Prostate gland (tissue), 2 donors: Measurements from ENCODE around the gene C2orf42. TPM values are rescaled to one million over a fixed set of nuclear protein-coding genes. Genes with fewer than 3 reads are reported as not detected.
"Not testable (repeated sequence)": the region's sequence is repeated elsewhere in the genome, so short reads cannot be mapped to it uniquely, and the experiment has no call there.

Experiments used
- DNase-seq: peaks from one replicate; pipeline ENCODE4 v3.0.0-alpha.2; 2019; ENCODE audit warnings: low spot score
- H3K27ac ChIP-seq, 2 donors: fragments of 200-600 bp; sonication (generic); 2 replicates each; pipeline ENCODE4 v1.5.1; 2017 to 2019
- H3K27me3 ChIP-seq: fragments of 200-600 bp; sonication (generic); replicated peaks from 2 replicates; pipeline ENCODE4 v1.5.1; 2019; ENCODE audit not compliant: insufficient read depth
- H3K36me3 ChIP-seq, 2 donors: fragments of 200-600 bp; sonication (generic); 1 replicate in 1 of 2; 2 replicates in 1 of 2; pipeline versions ENCODE4 v1.5.1 to v1.8.1; 2017 to 2019
- H3K4me1 ChIP-seq: fragments of 200-600 bp; sonication (generic); replicated peaks from 2 replicates; pipeline ENCODE4 v1.5.1; 2019
- H3K4me3 ChIP-seq, 2 donors: fragments of 200-600 bp; sonication (generic); 2 replicates each; pipeline ENCODE4 v1.5.1; 2017 to 2019
- H3K9me3 ChIP-seq: fragments of 200-600 bp; sonication (generic); 2 replicates; pipeline ENCODE4 v1.5.1; 2017
- POLR2A ChIP-seq: fragments of 450-650 bp; IDR thresholded peaks from one replicate; pipeline ENCODE4 v1.6.1; 2016; ENCODE audit warnings: antibody characterized with exemption, mild to moderate bottlenecking
- POLR2AphosphoS5 ChIP-seq: sonication (generic); formaldehyde crosslinking; IDR thresholded peaks from one replicate; pipeline ENCODE4 v1.6.1; 2017; ENCODE audit warnings: antibody characterized with exemption
- WGBS: methylation state at CpG from one replicate; pipeline ENCODE4 v1.1.5; 2018; 5-methylcytosine and 5-hydroxymethylcytosine counted together
- intact Hi-C: fragments of 100-400 bp; cut with DNase I; formaldehyde crosslinking; loops from one replicate; pipeline ENCODE4 v1.14.2; 2022
- total RNA-seq, 2 donors: library from RNA; depleted of rRNA; stranded (reverse); fragments of >200 nt; gene quantifications; one replicate each; pipeline ENCODE4 v1.1.0, GENCODE V29; 2016
- TF ChIP-seq, protein P1 (sequence below), 4 experiments: fragments of 200-600 bp in 2 of 4; fragments of 450-650 bp in 2 of 4; sonication (generic) in 2 of 4; IDR thresholded peaks; 1 replicate in 3 of 4; 2 replicates in 1 of 4; pipeline ENCODE4 v1.5.1; 2016 to 2019; ENCODE audit warnings: antibody characterized with exemption in 4 of 4, mild to moderate bottlenecking in 2 of 4, moderate library complexity in 2 of 4

The C2orf42 gene
- total RNA-seq, 2 donors from 2014 or later, result 23.6 to 27.9 TPM

DNA sequence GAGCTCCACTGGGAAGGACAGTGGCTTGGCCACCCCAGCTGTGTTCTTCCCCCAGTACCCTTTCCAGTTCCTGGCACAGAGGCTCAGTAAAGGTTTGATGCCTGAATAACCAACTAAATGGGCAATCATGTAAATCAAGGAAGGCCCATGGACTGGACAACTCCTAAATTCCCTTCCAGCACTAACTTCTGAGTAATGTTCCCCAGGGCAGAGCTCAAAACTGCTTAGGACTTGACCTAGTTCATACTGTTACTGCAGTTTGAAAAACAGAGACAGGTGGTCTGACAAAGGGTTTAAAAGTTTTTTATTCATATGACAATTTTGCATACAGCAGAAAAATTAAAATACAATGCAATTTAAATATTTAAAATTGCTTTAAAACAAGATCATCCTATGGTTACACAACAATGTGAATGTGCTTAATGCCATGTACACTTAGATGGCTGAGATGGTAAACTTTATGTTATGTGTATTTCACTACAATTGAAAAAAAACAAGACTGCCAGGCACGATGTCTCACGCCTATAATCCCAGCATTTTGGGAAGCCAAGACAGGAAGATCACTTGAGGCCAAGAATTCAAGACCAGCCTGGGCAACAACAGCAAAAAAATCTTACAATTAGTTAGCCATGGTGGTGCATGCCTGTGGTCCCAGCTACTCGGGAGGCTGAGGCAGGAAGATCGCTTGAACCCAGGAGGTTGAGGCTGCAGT, 77.3 kb downstream of the C2orf42 start:
- intact Hi-C loops, result no loop called here
- DNase-seq, result no peak
- TF ChIP-seq POLR2AphosphoS5, result no peak
- TF ChIP-seq POLR2A, result no peak
- TF ChIP-seq, protein P1, sequence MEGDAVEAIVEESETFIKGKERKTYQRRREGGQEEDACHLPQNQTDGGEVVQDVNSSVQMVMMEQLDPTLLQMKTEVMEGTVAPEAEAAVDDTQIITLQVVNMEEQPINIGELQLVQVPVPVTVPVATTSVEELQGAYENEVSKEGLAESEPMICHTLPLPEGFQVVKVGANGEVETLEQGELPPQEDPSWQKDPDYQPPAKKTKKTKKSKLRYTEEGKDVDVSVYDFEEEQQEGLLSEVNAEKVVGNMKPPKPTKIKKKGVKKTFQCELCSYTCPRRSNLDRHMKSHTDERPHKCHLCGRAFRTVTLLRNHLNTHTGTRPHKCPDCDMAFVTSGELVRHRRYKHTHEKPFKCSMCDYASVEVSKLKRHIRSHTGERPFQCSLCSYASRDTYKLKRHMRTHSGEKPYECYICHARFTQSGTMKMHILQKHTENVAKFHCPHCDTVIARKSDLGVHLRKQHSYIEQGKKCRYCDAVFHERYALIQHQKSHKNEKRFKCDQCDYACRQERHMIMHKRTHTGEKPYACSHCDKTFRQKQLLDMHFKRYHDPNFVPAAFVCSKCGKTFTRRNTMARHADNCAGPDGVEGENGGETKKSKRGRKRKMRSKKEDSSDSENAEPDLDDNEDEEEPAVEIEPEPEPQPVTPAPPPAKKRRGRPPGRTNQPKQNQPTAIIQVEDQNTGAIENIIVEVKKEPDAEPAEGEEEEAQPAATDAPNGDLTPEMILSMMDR (IDR thresholded peaks at IDR 0.05), result no peak
- H3K4me3 ChIP-seq, result no peak overlapping the region
- H3K36me3 ChIP-seq, result no peaks in the 10 kb centered on the region
- no peaks in the 10 kb centered on the region for H3K9me3 ChIP-seq
- H3K27me3 ChIP-seq, result no peaks in the 10 kb centered on the region
- 80% methylated on average over 4 of the region's 4 CpGs for WGBS
- H3K4me1 ChIP-seq, result no peaks in the 10 kb centered on the region
- no peak overlapping the region for H3K27ac ChIP-seq

DNA sequence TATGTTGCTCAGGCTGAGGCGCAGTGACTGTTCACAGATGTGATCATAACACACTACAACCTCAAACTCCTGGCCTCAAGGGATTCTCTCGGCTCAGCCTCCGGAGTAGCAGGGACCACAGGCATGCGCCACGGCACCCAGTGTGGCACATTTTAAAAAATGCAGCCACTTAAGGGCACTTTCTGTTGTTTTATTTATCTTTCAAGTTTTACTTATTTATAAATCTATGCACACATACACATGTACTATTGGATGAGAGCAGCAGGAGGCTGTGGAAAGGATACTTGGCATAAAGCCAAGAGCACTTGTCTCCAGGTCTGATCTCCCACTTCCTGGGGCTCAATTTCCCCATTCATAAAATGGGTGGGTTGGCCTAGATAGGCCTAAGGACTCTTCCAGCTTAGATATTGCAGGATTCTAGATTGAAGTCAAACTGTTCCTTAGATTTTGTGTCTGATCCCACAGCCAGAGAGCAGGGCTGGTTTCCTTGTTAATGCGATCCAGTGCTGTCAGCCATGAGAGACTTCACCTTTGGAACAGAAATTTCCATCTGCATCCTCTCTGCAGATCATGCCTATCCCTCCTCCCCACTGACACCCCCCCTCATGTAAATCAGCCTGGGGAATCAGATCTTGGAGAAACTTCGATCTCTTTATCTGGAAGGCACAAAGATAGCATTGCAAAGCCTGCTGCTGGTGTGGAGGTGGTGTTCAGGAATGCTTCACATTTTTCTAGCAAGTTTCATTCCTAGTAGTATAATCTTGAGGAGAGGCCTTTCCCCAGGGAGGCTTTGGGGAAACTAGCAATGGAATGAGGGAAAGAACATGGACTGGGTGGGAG, 78.8 kb downstream of the C2orf42 start:
- Histone ChIP-seq H3K9me3 (no peaks in the 10 kb centered on the region), H3K4me3 (no peak overlapping the region), H3K4me1 (no peaks in the 10 kb centered on the region), H3K36me3 (no peaks in the 10 kb centered on the region), H3K27me3 (no peaks in the 10 kb centered on the region), H3K27ac (no peak overlapping the region)
- DNase-seq, result no peak
- 88% methylated on average over 7 of the region's 7 CpGs for WGBS
- no peak for TF ChIP-seq POLR2AphosphoS5
- no peak for TF ChIP-seq POLR2A
- TF ChIP-seq, protein P1 (IDR thresholded peaks at IDR 0.05), result no peak
- intact Hi-C loops, result no loop called here

DNA sequence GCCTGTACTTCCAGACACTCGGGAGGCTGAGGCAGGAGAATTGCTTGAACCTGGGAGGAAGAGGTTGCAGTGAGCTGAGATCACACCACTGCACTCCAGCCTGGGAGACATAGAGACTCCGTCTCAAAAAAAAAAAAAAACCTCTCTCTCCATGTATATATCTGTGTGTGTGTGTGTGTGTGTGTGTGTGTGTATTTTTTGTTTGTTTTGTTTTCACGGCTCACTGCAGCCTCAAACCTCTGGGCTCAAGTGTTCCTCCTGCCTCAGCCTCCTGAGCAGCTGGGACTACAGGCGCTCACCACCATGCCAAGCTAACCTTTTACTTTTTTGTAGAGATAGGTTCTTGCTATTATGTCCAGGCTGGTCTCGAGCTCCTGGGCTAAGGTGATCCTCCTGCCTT, 80.4 kb downstream of the C2orf42 start:
- H3K9me3 ChIP-seq, H3K36me3 ChIP-seq, H3K4me1 ChIP-seq, H3K4me3 ChIP-seq, H3K27me3 ChIP-seq, H3K27ac ChIP-seq, DNase-seq, intact Hi-C loops: not testable (repeated sequence)
- WGBS, result 90% methylated on average over 5 of the region's 5 CpGs

DNA sequence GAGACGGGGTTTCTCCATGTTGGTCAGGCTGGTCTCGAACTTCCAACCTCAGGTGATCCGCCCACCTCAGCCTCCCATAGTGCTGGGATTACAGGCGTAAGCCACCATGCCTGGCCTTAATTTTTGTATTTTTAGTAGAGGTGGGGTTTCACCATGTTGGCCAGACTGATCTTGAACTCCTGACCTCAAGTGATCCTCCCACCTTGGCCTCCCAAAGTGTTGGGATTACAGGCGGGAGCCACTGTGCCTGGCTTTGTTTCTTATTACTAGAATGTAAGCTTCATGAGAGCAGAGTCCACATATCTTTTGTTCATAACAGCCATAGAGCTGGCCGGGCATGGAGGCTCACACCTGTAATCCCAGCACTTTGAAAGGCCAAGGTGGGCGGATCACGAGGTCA, 84.7 kb downstream of the C2orf42 start:
- H3K4me3 ChIP-seq, H3K27me3 ChIP-seq, DNase-seq, H3K27ac ChIP-seq, H3K4me1 ChIP-seq, intact Hi-C loops, H3K9me3 ChIP-seq, H3K36me3 ChIP-seq: not testable (repeated sequence)
- WGBS, result 97% methylated on average over 8 of the region's 8 CpGs

DNA sequence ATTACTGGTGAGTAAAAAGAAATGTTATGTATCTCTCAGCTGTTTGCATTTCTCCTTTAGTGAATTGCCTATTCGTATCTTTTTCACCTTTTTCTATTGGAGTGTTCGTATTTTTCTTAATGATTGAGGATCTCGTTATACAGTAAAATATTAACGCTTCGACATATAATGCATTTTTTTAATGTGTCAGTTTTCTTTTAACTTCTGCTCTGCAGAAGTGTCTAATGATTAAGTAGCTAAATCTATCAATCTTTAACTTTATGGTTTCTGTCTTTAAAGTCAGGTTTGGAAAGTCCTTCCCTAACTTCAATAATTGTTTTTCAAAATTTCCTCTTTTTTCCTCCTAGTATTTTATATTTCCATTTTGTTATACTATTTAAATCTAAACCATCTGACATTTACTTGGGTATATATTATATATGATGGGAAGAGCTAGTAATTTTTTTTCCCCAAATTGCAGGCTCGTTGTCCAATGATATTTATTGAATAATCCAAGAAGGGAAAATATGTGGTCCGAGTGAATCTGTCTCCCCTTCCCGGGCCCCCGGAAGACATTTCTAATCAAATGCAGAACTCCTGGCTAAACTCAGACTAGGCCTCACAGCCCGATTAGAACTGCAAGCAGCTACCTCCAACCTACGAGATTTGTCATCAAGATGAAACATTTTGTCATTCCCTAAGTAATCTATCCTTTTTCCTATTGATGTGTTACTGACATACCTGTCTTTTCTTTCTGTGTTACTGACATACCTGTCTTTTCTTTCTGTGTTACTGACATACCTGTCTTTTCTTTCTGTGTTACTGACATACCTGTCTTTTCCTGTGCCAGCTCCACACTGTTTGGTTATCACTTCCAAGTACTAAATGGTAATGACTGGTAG, 86.3 kb downstream of the C2orf42 start:
- no peak overlapping the region for H3K4me3 ChIP-seq
- intact Hi-C loops, result no loop called here
- WGBS, result 49% methylated on average over 11 of the region's 11 CpGs
- H3K27ac ChIP-seq, result no peak overlapping the region
- H3K4me1 ChIP-seq, result no peaks in the 10 kb centered on the region
- no peaks in the 10 kb centered on the region for H3K27me3 ChIP-seq
- H3K9me3 ChIP-seq, result no peaks in the 10 kb centered on the region
- DNase-seq, result no peak
- TF ChIP-seq POLR2A, result no peak
- TF ChIP-seq, protein P1 (IDR thresholded peaks at IDR 0.05), result no peak
- no peak for TF ChIP-seq POLR2AphosphoS5
- H3K36me3 ChIP-seq, result no peaks in the 10 kb centered on the region
